ENCODE results near the gene TRIP11.

The TRIP11 gene

GRCh38 chr14:91927191-91927590, 112.7 kb downstream of the TRIP11 start:
- no peak for DNase-seq
- in situ Hi-C loops (cut with MboI; ENCODE audit: low pct_unique_long_range_greater_than_20kb, low sequenced_read_pairs): no loop called here

GRCh38 chr14:91926131-91926890, 113.5 kb downstream of the TRIP11 start:
- DNase-seq: no peak
- in situ Hi-C loops (cut with MboI; ENCODE audit: low pct_unique_long_range_greater_than_20kb, low sequenced_read_pairs): no loop called here

GRCh38 chr14:91925727-91926121, 114.1 kb downstream of the TRIP11 start:
- in situ Hi-C loops (cut with MboI; ENCODE audit: low pct_unique_long_range_greater_than_20kb, low sequenced_read_pairs): no loop called here
- no peak for DNase-seq

GRCh38 chr14:91925001-91925726, 114.7 kb downstream of the TRIP11 start:
- DNase-seq: no peak
- in situ Hi-C loops (cut with MboI; ENCODE audit: low pct_unique_long_range_greater_than_20kb, low sequenced_read_pairs): no loop called here

- in situ Hi-C loops (cut with MboI; ENCODE audit: low pct_unique_long_range_greater_than_20kb, low sequenced_read_pairs): no loop called here
- no peak for DNase-seq
Observed at GRCh38 chr14:91920526-91920925, 119.3 kb downstream of the TRIP11 start.

GRCh38 chr14:91919814-91920213, 120.0 kb downstream of the TRIP11 start:
- in situ Hi-C loops (cut with MboI; ENCODE audit: low pct_unique_long_range_greater_than_20kb, low sequenced_read_pairs): no loop called here
- no peak for DNase-seq

GRCh38 chr14:91918186-91918883, 121.5 kb downstream of the TRIP11 start:
- in situ Hi-C loops (cut with MboI; ENCODE audit: low pct_unique_long_range_greater_than_20kb, low sequenced_read_pairs): no loop called here
- DNase-seq: no peak

Measured in KBM-7 (cell line).